SH-SY5Y (cell line): ENCODE data around the gene BANP.

Experiments used
- GATA2 ChIP-seq: IDR thresholded peaks from 2 replicates; pipeline ENCODE4 v1.6.1; 2011; ENCODE audit warnings: mild to moderate bottlenecking, low read depth, low read length
- GATA3 ChIP-seq: IDR thresholded peaks from 2 replicates; pipeline ENCODE4 v1.6.1; 2011; ENCODE audit warnings: low read depth, mild to moderate bottlenecking, low read length, moderate library complexity

BANP gene

DNA sequence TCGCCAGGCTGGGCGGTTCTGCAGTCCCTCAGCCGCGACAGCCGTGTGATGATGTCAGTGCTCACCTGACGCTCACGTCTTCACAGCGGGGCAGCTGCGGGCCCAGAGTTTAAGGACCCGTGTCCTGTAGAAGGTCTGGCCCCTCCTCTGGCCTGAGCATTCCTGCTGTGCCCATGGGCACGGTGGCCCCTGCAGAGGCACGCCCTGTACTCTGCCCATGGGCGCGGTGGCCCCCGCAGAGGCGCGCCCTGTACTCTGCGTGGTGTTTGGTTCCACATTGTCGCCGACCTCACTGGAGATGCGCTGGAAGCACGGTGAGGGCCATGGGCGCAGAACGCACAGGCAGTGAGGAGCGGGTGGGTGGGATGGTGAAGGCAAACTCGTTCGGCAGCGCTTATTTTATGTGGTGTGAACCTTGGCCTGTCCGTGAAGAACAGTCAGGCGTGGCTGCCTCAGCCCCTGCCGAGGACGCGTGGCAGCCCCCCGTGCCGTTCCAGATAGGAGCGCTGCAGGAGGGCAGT, 122.0 kb downstream of the BANP start:
- TF ChIP-seq GATA3: no peak
- no peak for TF ChIP-seq GATA2

DNA sequence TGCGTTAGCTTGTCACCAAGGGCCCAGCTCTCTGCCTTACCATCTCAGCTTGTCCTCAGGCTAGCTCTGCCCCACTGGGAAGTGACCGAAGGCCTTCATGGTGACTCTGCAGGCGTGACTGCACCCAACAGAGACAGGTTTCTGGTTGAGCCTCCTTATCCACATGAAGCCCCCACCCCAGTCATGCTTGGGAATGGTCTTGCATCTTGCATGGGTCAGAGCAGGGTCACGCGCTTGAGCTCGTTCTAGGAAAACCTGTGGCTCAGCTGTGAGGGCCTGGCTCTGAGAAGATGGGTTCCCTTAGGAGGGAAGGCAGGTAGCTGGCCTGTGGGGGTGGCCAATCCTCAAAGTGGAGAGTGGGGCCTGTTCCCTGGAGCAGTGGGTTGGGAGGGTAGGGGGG, 122.8 kb downstream of the BANP start:
- TF ChIP-seq GATA2: no peak
- TF ChIP-seq GATA3: no peak

DNA sequence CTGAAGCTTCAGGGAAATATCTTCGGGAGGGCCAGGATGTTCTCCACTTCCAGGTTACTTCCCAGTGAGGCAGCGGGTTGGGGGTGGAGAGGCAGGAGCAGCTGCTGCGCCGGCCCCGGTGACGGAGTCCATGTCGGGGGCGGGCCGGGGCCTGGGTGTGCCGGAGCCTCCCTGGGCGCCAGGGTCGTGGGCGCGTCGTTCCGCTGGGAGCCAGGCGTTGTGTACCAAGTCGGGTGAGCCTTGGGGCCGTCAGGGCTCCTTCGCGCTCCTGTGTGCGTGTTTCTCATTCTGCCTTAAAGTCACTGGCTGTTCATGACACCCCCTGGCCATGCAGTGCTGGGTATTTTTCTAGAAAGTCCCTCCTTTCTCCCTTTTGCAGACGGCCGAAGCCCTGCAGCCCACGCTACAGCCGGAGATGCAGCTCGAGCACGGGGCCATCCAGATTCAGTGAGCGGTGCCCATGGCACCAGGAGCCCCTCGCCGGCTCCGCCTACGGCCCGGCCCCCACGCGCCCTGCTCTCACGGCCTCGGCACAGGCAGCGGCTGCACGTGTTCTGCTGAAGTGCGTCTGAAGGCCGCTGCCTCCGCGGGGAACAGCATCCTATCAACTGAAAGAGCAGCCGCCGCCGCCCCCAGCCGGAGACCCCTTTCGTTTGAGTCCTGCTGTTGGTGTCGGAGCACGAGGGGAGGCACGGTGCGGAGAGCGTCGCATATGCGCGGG, 125.1 kb downstream of the BANP start:
- TF ChIP-seq GATA2 (no peak), GATA3 (no peak)

DNA sequence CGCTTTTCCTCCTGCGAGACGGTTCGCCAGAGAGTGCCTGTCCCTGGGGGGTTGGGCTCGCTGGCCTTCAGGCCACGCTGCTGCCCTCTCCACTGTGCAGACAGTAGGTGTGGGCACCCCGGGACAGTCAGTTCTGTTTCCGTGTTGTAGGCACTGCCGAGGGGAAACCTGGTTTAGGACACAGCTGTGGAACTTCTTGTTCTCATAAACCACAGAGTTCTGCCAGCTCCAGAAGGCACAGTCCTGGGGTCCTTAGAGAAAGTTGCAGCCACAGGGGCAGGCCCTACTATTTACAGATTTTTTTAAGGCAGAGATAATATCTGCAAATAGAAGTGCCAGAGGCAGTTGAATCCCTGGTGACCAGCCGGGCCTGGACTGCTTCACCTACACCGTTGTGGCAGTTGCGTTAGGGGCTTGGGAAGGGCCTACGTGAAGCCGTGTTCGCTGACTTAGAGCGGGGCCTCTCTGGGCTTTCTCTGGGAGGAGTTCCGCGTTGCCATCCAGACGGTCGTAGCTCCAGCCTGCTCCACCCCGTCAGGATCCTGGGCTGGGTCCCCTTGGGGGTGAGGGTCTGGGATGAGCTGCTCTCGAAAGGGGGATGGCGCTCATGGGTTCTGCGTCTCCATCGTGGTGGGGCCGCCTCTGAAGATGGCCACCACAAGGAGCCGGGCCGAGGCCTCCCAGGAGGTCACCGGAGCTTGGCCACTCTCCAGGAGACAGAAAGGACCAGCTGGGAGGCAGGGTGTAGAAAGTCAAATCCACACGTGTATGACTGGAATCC, 126.3 kb downstream of the BANP start:
- TF ChIP-seq GATA3 (no peak), GATA2 (peak; percentile 83)

DNA sequence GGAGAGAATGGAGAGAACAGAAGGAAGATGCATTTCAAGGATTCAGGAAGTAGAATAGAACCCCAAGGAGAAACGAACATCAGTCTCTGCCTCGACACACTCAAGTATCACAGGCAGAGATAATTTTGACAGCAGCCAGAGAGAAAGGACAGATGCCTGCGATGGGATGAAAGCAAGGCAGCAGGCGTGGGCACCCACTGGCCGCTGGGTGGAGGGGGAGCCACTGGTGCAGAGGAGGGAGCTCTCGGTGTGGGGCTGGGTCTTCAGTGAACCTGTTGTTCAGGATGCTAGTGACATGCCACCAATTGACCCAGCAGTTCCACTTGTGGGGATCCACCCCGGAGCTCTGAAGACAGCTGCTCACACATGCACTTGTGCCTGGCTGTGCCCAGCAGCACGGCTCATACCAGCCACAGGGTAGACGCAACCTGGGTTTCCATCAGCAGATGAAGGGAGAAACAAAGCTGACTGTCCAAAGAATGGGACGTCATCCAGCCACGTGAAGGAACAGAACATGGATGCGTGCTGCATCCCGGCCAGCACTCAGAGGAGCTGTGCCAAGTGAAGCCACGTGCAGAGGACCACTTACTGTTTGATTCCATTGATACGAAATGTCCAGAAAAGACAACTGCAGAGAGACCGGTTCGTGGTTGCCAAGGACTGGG, 127.0 kb downstream of the BANP start:
- TF ChIP-seq GATA2: no peak
- no peak for TF ChIP-seq GATA3

DNA sequence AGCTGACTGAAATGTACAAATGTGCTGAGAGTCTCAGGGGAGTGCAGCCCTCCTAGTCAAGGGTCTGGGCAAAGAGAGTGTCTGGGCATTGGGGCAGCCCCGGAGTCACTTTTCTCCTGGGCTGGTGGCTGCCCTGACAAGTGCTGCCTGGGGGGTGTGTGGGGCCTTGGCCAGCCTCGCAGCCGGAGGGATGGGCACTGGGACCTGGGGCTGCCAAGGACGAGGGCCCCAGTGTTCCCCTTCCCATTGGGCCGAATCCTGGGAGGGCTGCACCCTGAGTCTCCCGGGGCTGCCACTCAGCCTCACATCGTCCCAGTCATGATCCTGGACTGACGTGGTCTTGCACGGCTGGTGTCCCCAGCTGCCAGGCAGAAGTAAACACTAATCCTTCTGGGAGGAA, 132.3 kb downstream of the BANP start:
- TF ChIP-seq GATA3 (no peak), GATA2 (no peak)

DNA sequence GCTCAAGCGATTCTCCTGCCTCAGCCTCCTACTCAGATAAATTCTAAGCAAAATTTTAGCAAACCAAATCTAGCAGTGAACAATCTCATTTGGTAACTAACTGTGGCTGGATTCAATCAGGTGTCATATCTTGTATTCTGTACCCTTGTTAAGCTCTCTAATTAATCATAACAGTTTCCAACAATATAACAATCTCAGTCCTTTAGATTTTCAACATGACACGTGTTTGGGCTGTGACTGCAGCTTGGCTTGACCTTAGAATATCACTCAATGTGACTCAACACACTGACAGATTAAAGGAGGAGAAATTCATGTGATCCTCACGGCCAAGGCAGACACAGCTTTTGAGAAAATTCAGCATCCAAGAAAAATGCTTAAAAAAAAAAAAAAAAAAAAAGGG, 133.6 kb downstream of the BANP start:
- TF ChIP-seq GATA2: no peak
- TF ChIP-seq GATA3: no peak

DNA sequence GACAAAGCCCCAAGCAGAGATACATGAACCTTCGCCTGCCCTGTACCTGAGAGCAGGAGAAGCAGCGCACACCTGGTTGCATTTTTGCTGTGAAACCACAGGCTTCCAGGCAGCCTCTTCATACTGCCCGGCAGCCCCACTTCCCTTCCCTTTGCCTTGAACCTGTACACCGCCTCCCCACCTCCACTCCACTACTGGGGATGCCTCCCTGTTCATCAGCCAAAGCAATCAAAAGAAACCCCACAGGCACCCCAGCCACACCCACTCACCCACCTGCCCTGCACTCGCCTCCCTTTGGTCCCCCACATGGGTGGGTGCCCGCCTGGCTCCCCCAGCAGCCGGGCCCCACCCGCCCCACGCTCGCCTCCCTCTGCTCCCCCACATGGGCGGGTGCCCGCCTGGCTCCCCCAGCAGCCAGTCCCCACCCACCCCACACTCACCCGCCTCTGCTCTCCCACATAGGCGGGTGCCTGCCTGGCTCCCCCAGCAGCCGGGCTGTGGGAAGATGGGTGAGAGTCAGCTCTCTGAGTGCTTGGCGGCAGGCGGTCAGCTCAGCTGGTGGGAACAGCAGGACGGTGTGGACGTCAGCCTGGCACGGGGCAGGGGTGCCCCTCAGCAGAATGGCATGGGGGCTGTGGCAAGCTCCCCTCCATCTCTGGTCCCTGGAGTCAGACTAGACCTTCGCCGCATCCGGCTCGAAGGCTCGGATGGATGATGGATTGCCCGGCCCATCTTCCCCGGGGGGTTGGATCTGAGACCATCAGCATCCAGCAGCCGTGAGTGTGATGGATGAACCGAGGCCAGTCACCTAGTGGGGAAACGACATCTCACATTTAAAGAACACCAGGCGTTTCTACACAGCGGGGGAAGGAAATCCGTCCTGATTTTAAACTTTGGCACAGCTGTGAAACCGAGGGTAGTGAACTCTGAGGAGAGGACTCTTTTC, 135.6 kb downstream of the BANP start:
- TF ChIP-seq GATA2: no peak
- no peak for TF ChIP-seq GATA3

DNA sequence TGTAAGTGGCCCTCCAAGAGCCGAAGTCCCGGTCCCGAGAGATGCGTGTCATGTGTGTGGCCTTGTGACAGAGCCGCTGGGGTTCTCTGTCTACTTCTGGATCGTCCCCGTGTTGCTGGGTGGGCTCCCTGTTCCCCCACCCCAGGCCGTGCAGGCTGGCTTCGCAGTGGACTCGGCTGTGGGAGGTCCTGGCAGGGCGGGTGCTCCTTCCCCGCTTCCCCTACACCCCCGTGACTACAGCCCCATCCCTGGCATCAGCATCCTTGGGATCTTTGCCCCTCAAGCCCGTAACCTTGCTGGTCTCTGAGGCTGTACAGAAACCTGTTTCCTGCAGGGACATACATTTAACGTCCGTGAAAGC, 136.3 kb downstream of the BANP start:
- no peak for TF ChIP-seq GATA3

DNA sequence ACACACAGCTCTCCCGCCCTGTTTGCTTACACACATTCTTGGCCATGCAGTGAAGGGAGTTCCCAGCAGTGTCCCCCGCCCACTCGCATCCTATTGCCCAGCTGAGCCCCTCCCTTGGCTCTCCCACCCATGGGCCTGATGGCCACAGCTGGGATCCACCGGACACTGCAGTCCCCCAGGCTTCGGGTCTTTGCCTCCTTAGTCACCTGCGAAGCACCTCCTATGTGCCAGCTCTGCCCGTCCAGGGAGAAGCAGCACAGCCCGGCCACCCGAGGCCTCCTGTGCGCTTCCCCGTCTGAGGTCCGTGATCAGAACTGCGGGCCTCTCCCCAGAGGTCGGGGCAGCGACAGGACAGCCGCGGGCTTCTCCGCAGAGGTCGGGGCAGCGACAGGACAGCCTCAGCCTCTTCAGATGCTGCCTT, 136.9 kb downstream of the BANP start:
- TF ChIP-seq GATA2 (no peak), GATA3 (no peak)

DNA sequence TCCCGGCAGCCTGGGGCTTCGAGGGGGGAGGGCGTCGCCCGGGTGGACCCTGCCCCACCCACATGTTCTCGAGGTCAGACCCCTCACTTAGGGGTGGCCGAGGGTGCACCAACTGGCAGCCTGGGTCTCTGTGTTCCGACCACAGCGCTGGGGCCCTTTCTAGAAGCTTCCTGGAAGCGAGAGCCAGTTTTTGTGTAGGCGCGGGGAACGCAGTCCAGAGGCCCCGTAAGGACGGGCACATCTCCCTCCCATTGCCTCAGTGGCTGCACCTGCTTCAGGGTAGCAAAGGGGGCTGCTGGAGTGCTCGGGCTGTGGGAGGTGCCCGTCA, 148.3 kb downstream of the BANP start:
- TF ChIP-seq GATA3 (no peak), GATA2 (no peak)

DNA sequence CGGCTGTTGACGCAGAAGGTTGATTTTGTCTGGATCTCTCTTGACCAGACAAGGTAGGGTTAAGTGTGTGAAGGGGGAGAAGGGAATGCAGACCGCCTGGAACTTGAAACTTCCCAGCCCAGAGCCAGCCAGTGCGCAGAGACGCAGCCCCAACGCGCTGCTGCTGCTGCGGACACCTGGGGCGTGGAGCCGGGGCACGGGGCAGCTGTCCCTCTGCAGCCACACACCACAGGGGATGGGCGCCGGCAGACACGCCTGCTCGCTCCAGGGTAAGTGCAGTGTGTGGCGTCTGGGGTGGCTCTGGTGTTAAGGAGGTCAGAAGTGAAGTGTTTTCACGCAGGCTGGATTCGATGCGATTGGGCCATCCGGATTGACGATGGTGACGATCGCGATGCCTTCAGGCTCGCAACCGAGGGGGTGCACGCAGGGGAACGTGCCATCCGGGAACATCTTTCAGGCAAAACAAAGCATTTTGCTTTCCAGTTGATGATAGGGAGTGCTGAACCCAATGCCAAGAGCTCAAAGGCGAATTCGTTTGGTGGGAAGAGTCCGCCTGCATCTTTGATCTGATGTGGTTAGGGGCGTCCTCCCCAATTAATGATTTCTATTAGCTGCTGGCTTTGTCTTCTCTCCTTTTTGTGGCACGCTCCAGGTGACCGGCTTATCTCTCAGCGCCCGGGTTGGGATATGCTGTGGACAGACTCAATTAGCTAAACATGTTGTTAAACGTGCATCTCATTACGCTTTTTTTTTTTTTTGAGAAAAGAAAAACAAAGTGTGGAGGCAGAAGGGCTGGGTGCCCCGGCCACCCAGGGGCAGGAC, 149.8 kb downstream of the BANP start:
- peak; percentile 26; the same call in 1 of the 2 replicates for TF ChIP-seq GATA2

DNA sequence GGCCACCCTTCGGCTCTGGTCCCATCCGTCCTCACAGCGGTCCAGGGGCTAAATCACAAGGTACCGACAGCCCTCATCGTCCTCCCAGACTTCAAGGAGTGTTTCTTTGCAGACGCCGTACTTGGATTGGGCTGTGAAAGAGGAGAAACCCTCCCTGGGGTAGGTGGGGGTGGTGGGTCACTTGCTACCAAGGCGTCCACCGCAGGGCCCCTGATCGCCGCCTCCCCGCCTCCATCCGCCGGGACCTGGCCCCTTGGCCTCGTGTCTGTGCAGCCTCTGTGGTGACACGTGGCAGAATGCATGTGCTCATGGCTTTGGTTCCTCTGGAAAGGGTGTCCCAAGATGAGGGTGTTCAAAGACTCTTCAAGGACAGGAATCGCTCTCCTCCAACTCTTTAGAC, 151.4 kb downstream of the BANP start:
- no peak for TF ChIP-seq GATA3
- no peak for TF ChIP-seq GATA2
